Caco-2 (cell line): Measurements from ENCODE around the gene NINJ2. TPM values are rescaled to one million over a fixed set of nuclear protein-coding genes. Genes with fewer than 3 reads are reported as not detected.

Experiments used
- BruUV-seq: library from RNA; stranded (reverse); fragments of 400-500 nt; replicated peaks from 2 replicates; lab custom pipeline; 2021; lab: Mats Ljungman, UMichigan
- CTCF ChIA-PET: fragments of 300-600 bp; sonication (Branson Sonifier 250); formaldehyde crosslinking; loops from one replicate; lab custom pipeline; 2022; ENCODE audit warnings: antibody characterized with exemption; lab: Charles Lee
- POLR2A ChIA-PET: fragments of 300-600 bp; sonication (Branson Sonifier 250); formaldehyde crosslinking; loops from one replicate; lab custom pipeline; 2022; ENCODE audit warnings: antibody characterized with exemption; lab: Charles Lee
- DNase-seq, 2 experiments: peaks; one replicate each; pipeline versions ENCODE4 v3.0.0 to v3.0.0-alpha.2; 2020 to 2022
- H3K27me3 ChIP-seq: replicated peaks from 2 replicates; pipeline ENCODE4 v1.6.0; 2011; ENCODE audit warnings: low read length; ENCODE audit not compliant: control insufficient read depth, insufficient read depth
- H3K36me3 ChIP-seq: 2 replicates; pipeline ENCODE4 v1.5.1; 2011; ENCODE audit warnings: low read length; ENCODE audit not compliant: control insufficient read depth, insufficient read depth
- H3K4me1 ChIP-seq: fragments of 250-450 bp; sonication (Bioruptor Pico); 2 replicates; pipeline ENCODE4 v1.5.1; 2020; ENCODE audit warnings: mild to moderate bottlenecking
- H3K4me3 ChIP-seq: 2 replicates; pipeline ENCODE4 v1.5.1; 2011; ENCODE audit warnings: low read depth, mild to moderate bottlenecking, control low read depth, low read length
- H3K9me3 ChIP-seq: fragments of 250-450 bp; sonication (Bioruptor Pico); 2 replicates; pipeline ENCODE4 v1.5.1; 2020; ENCODE audit warnings: mild to moderate bottlenecking, moderate library complexity
- H3K27ac Mint-ChIP-seq: one replicate; pipeline ENCODE4 v1.8.0; 2022; ENCODE audit warnings: mixed read lengths; ENCODE audit not compliant: unreplicated experiment
- H3K27me3 Mint-ChIP-seq: one replicate; pipeline ENCODE4 v1.8.0; 2022; ENCODE audit warnings: mixed read lengths; ENCODE audit not compliant: insufficient read depth, unreplicated experiment
- H3K36me3 Mint-ChIP-seq: one replicate; pipeline ENCODE4 v1.8.0; 2022; ENCODE audit warnings: mild to moderate bottlenecking, mixed read lengths; ENCODE audit not compliant: insufficient read depth, unreplicated experiment
- H3K4me1 Mint-ChIP-seq: one replicate; pipeline ENCODE4 v1.8.0; 2022; ENCODE audit warnings: low read depth, mixed read lengths; ENCODE audit not compliant: unreplicated experiment
- H3K4me3 Mint-ChIP-seq: one replicate; pipeline ENCODE4 v1.8.0; 2022; ENCODE audit warnings: mild to moderate bottlenecking, moderate library complexity, mixed read lengths; ENCODE audit not compliant: unreplicated experiment
- H3K9me3 Mint-ChIP-seq: one replicate; pipeline ENCODE4 v1.8.0; 2022; ENCODE audit warnings: mixed read lengths; ENCODE audit not compliant: unreplicated experiment
- CTCF ChIP-seq, 2 experiments: fragments of 200-600 bp in 1 of 2; IDR thresholded peaks; 1 replicate in 1 of 2; 2 replicates in 1 of 2; pipeline versions ENCODE4 v1.5.1 to v1.8.0; 2011 to 2022; ENCODE audit warnings: antibody characterized with exemption in 1 of 2, control low read depth in 1 of 2, inconsistent platforms in 1 of 2, low read depth in 1 of 2, low read length in 1 of 2, mild to moderate bottlenecking in 1 of 2, moderate library complexity in 1 of 2; ENCODE audit not compliant: insufficient read depth in 1 of 2, severe bottlenecking in 1 of 2, unreplicated experiment in 1 of 2
- intact Hi-C: fragments of 100-400 bp; cut with micrococcal nuclease; formaldehyde crosslinking; loops from one replicate; pipeline ENCODE4 v1.10.0; 2022; ENCODE audit not compliant: unreplicated experiment
- total RNA-seq: library from RNA; stranded (reverse); gene quantifications from 2 replicates; pipeline ENCODE4 v1.2.3, GENCODE V29; 2022

NINJ2 gene
- total RNA-seq, 1 experiment from 2014 or later, result 7.0 TPM

- POLR2A ChIA-PET, result no interaction called here
- H3K27me3 Mint-ChIP-seq, result no peaks in the 10 kb centered on the region
- Histone ChIP-seq H3K4me1 (no peaks in the 10 kb centered on the region), H3K9me3 (no peaks in the 10 kb centered on the region), H3K4me3 (no peak overlapping the region), H3K36me3 (no peaks in the 10 kb centered on the region), H3K27me3 (no peaks in the 10 kb centered on the region)
- H3K27ac Mint-ChIP-seq, result peak overlapping the region; percentile 9
- BruUV-seq, result no TSS peak
- H3K4me1 Mint-ChIP-seq, result peaks cover 4% of the 10 kb centered on the region
- no peak for TF ChIP-seq CTCF (IDR thresholded peaks at IDR 0.05; ENCODE audit: insufficient read depth in 1 of 2, low read depth in 1 of 2, low read length in 1 of 2, severe bottlenecking in 1 of 2, unreplicated experiment in 1 of 2)
- no peak overlapping the region for H3K4me3 Mint-ChIP-seq
- DNase-seq, result no peak
- peaks cover 61% of the 10 kb centered on the region for H3K36me3 Mint-ChIP-seq
- intact Hi-C loops, result no loop called here
- no peaks in the 10 kb centered on the region for H3K9me3 Mint-ChIP-seq
- CTCF ChIA-PET, result no interaction called here
Observed at GRCh38 chr12:559906-560455, 103.3 kb downstream of the NINJ2 start.

- H3K9me3 Mint-ChIP-seq, result no peaks in the 10 kb centered on the region
- intact Hi-C loops, result no loop called here
- H3K4me3 Mint-ChIP-seq, result no peak overlapping the region
Observed at GRCh38 chr12:559208-559905, 103.9 kb downstream of the NINJ2 start.

GRCh38 chr12:558580-558979 is 104.7 kb downstream of the NINJ2 start:
- Mint-ChIP-seq H3K27me3 (no peaks in the 10 kb centered on the region), H3K27ac (no peak overlapping the region), H3K9me3 (no peaks in the 10 kb centered on the region), H3K4me3 (no peak overlapping the region), H3K36me3 (peaks cover 73% of the 10 kb centered on the region), H3K4me1 (peaks cover 13% of the 10 kb centered on the region)
- ChIA-PET POLR2A (no interaction called here), CTCF (interaction anchor here (0.6 to 1.0 kb wide), 6 partner anchors 11 to 391 kb away, joined by 3 to 5 read pairs (median 4); partner anchors contain the start of gene CCDC77)
- H3K27me3 ChIP-seq, result no peaks in the 10 kb centered on the region
- no TSS peak for BruUV-seq
- intact Hi-C loops, result no loop called here
- no peak for TF ChIP-seq CTCF (IDR thresholded peaks at IDR 0.05; ENCODE audit: insufficient read depth in 1 of 2, low read depth in 1 of 2, low read length in 1 of 2, severe bottlenecking in 1 of 2, unreplicated experiment in 1 of 2)
- no peaks in the 10 kb centered on the region for H3K4me1 ChIP-seq
- no peaks in the 10 kb centered on the region for H3K9me3 ChIP-seq
- H3K4me3 ChIP-seq, result no peak overlapping the region
- DNase-seq, result no peak
- no peaks in the 10 kb centered on the region for H3K36me3 ChIP-seq

More at GRCh38 chr12:559208-559905, 103.9 kb downstream of the NINJ2 start:
- peak in 1 of 2 experiments; percentile 35 for DNase-seq
- no peaks in the 10 kb centered on the region for H3K27me3 Mint-ChIP-seq
- CTCF ChIA-PET, result interaction anchor here (0.6 to 1.0 kb wide), 5 partner anchors 12 to 390 kb away, joined by 3 to 5 read pairs (median 4); partner anchors contain the start of gene CCDC77
- peak overlapping the region; percentile 9 for H3K27ac Mint-ChIP-seq
- no peaks in the 10 kb centered on the region for H3K36me3 ChIP-seq
- no peaks in the 10 kb centered on the region for H3K27me3 ChIP-seq
- H3K36me3 Mint-ChIP-seq, result peaks cover 65% of the 10 kb centered on the region
- POLR2A ChIA-PET, result no interaction called here
- TF ChIP-seq CTCF (IDR thresholded peaks at IDR 0.05; ENCODE audit: insufficient read depth in 1 of 2, low read depth in 1 of 2, low read length in 1 of 2, severe bottlenecking in 1 of 2, unreplicated experiment in 1 of 2), result no peak
- H3K4me1 Mint-ChIP-seq, result peaks cover 6% of the 10 kb centered on the region
- H3K4me3 ChIP-seq, result no peak overlapping the region
- no peaks in the 10 kb centered on the region for H3K9me3 ChIP-seq
- no peaks in the 10 kb centered on the region for H3K4me1 ChIP-seq
- no TSS peak for BruUV-seq
